OCI-LY1 (cell line): ENCODE measurements around the gene SAP30L.

Experiments used
- EZH2 ChIP-seq: fragments of 200-600 bp; sonication (generic), shearing (Covaris generic); IDR thresholded peaks from 2 replicates; pipeline ENCODE4 v1.8.0; 2017; ENCODE audit warnings: borderline replicate concordance, mixed run types, mild to moderate bottlenecking, antibody characterized with exemption, low read length, moderate library complexity, mixed read lengths
- TF ChIP-seq, protein P1 (sequence below): fragments of 200-600 bp; sonication (generic), shearing (Covaris generic); IDR thresholded peaks from 2 replicates; pipeline ENCODE4 v1.5.1; 2017; ENCODE audit warnings: mild to moderate bottlenecking, antibody characterized with exemption, low read length, moderate library complexity, mixed read lengths

GRCh38 chr5:154491941-154492340 lies 46.1 kb downstream of the SAP30L start:
- TF ChIP-seq, protein P1, sequence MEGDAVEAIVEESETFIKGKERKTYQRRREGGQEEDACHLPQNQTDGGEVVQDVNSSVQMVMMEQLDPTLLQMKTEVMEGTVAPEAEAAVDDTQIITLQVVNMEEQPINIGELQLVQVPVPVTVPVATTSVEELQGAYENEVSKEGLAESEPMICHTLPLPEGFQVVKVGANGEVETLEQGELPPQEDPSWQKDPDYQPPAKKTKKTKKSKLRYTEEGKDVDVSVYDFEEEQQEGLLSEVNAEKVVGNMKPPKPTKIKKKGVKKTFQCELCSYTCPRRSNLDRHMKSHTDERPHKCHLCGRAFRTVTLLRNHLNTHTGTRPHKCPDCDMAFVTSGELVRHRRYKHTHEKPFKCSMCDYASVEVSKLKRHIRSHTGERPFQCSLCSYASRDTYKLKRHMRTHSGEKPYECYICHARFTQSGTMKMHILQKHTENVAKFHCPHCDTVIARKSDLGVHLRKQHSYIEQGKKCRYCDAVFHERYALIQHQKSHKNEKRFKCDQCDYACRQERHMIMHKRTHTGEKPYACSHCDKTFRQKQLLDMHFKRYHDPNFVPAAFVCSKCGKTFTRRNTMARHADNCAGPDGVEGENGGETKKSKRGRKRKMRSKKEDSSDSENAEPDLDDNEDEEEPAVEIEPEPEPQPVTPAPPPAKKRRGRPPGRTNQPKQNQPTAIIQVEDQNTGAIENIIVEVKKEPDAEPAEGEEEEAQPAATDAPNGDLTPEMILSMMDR = no peak
- no peak for TF ChIP-seq EZH2
